Measurements from ENCODE around the gene MED27. TPM values are rescaled to one million over a fixed set of nuclear protein-coding genes. Genes with fewer than 3 reads are reported as not detected.

Gene MED27
- total and polyA plus RNA-seq, 2 of the 8 experiments (the other 6 are each of a cell fraction or from before 2014, with no cell fraction given) = 29.9 to 56.5 TPM

DNA sequence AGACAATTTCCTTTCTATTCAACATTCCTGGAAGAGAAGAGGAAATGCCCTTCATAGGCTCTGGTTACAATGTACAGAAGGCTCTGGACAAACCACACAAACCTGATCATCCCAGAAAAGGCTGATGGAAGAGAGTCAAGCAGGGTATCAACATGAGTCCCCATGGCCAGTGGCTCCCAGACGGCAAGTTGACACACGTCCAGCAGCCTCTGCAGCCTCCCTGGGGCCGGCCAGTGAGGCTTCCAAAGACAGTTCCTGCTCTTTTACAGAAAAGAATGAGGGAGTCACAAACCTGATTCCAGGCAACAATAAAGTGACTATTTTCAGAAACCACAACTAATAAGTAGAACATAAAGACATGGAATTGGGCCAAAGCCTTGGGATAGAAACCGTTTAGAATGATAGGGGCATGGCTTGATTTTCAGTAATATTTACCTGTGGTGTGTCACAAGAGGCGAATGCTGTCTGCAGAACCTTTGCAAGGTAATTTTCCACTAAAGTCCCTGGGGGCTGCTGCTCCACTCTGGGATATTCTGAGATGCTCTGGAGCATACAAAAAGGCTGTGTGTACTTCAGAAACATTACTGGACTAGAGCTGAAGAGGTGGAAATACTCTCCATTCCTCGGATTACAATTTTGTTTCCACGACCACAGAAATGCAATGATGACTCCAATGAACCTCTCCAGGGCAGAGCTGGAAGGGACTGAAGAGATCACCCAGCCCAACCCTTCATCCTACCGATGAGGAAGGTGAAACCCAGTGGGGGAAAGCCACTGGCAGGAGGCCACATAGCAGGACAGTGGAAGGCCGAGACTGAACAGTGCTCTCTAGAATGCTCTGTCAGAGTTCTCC lies 10.4 kb downstream of the MED27 start:
- Histone ChIP-seq H2BK120ac (replicated peaks; ENCODE audit: low read depth, low read length) (no peak overlapping the region), H3K4me2 (ENCODE audit: insufficient read depth in 1 of 2, low read depth in 2 of 2, low read length in 2 of 2) (no peak overlapping the region), H4K91ac (replicated peaks; ENCODE audit: insufficient read length, low read length) (no peak overlapping the region), H3K4me1 (replicated peaks in 1 of 4; ENCODE audit: control insufficient read depth in 3 of 4, insufficient read depth in 4 of 4, low read length in 3 of 4) (peaks cover 0 to 2% (median 0%) of the 10 kb centered on the region in 4 experiments; a peak in 3 of 7 replicates), H3K23ac (ENCODE audit: insufficient read length) (no peak overlapping the region), H4K8ac (ENCODE audit: extremely low read depth, insufficient read depth, low read length) (no peak overlapping the region), H3K79me2 (ENCODE audit: control insufficient read depth in 1 of 2, insufficient read depth in 2 of 2, low read length in 2 of 2) (peaks cover 5 to 61% of the 10 kb centered on the region in 2 experiments), H3K23me2 (ENCODE audit: low read depth, low read length) (no peaks in the 10 kb centered on the region), H2AK5ac (ENCODE audit: low read depth, low read length) (no peak overlapping the region), H4K5ac (ENCODE audit: insufficient read length, low read depth, low read length) (no peak overlapping the region), H2BK5ac (ENCODE audit: low read depth, low read length) (no peak overlapping the region), H3K79me1 (ENCODE audit: low read depth, low read length) (peaks cover 23% of the 10 kb centered on the region), H2BK12ac (ENCODE audit: low read depth, low read length) (no peak overlapping the region), H3K4ac (replicated peaks; ENCODE audit: insufficient read length, low read depth, low read length) (no peak overlapping the region), H2AFZ (ENCODE audit: low read length) (no peak overlapping the region), H4K20me1 (replicated peaks in 1 of 2; ENCODE audit: control insufficient read depth in 1 of 2, insufficient read depth in 2 of 2, low read length in 2 of 2) (peaks cover 5 to 14% of the 10 kb centered on the region in 2 experiments), H2BK20ac (ENCODE audit: low read length) (no peak overlapping the region), H3K27me3 (replicated peaks in 1 of 4; ENCODE audit: control insufficient read depth in 3 of 4, extremely low read depth in 1 of 4, insufficient read depth in 3 of 4, low read length in 3 of 4) (no peaks in the 10 kb centered on the region), H3K18ac (ENCODE audit: extremely low read depth, low read length) (no peak overlapping the region), H3K56ac (replicated peaks; ENCODE audit: insufficient read length, low read depth, low read length) (no peak overlapping the region), H3K4me3 (ENCODE audit: extremely low read depth in 1 of 4, insufficient read depth in 2 of 4, low read depth in 3 of 4, low read length in 4 of 4) (no peak overlapping the region), H3K14ac (ENCODE audit: insufficient read length) (no peak overlapping the region), H3K27ac (ENCODE audit: low read depth, low read length) (no peak overlapping the region), H2BK15ac (ENCODE audit: low read length) (no peak overlapping the region), H3K9me3 (ENCODE audit: insufficient read depth in 2 of 2, low read depth in 1 of 2, low read length in 1 of 2) (no peaks in the 10 kb centered on the region), H3K36me3 (ENCODE audit: control insufficient read depth in 2 of 4, insufficient read depth in 4 of 4, low read length in 3 of 4) (peaks cover 0 to 6% (median under 1%) of the 10 kb centered on the region in 4 experiments; a peak in 2 of 8 replicates), H3K9ac (replicated peaks in 1 of 4; ENCODE audit: extremely low read depth in 1 of 4, low read depth in 3 of 4, low read length in 3 of 4) (no peak overlapping the region)
- ChIA-PET POLR2A (ENCODE audit: partially characterized antibody) (no interaction called here), CTCF (ENCODE audit: partially characterized antibody) (interaction anchor here (0.7 kb wide), 1 partner anchor 312 kb away, joined by 3 read pairs; no protein-coding TSS in a partner anchor)
- FAIRE-seq (no peak), DNase-seq (ENCODE audit: low read depth in 1 of 2, low spot score in 2 of 2) (no peak)
- 85% methylated on average over 9 of the region's 9 CpGs; no CpG with 5 or more reads in 1 of the 2 experiments for WGBS, 2 experiments (ENCODE audit: extremely low coverage in 1 of 2, insufficient coverage in 1 of 2, insufficient read length in 1 of 2, insufficient replicate concordance in 2 of 2, low coverage in 1 of 2, low lambda C conversion rate in 2 of 2, missing lambda C conversion rate in 1 of 2)
- TF ChIP-seq GABPA (IDR thresholded peaks at IDR 0.05; ENCODE audit: borderline replicate concordance, insufficient read depth, low read length) = no peak
- no peak for TF ChIP-seq RAD21 (IDR thresholded peaks at IDR 0.05 in 1 of 2, conservative IDR thresholded peaks at IDR 0.05 in 1 of 2; ENCODE audit: low read depth in 2 of 2, low read length in 2 of 2)
- TF ChIP-seq SIRT6 (IDR thresholded peaks at IDR 0.05; ENCODE audit: low read length) = no peak
- TF ChIP-seq TAF1 (IDR thresholded peaks at IDR 0.05; ENCODE audit: low read depth, low read length) = no peak
- no peak for TF ChIP-seq CTBP2 (IDR thresholded peaks at IDR 0.05; ENCODE audit: borderline replicate concordance, insufficient read depth, insufficient read length, low read length)
